ELF-1 (cell line): ENCODE results near the gene MPRIP.
"Not testable (repeated sequence)": the region's sequence is repeated elsewhere in the genome, so short reads cannot be mapped to it uniquely, and the experiment has no call there.

ENCODE experiments used
- DNase-seq: peaks from one replicate; pipeline ENCODE4 v3.0.0-alpha.2; 2016; ENCODE audit warnings: low read depth, low spot score

Gene MPRIP

DNA sequence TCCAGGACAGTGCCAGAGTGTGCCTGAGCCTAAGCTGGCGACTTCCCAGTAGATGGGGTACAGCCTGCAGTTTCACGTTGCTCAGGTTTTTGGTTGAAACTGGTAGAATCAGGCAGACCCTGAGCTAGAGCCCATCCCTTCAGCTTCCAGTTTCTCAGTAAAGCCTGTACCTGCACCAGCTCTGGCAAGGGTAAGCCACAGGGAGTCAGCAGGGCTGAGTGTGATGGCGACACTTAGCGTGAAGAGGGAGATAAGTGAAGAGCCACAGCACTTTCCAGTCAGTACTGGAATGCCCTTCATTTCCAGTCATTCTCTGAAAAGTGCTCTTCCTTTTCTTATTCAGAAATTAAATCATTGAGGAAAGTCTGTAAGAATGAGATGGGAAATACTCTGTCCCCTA is 141.5 kb downstream of the MPRIP start:
- DNase-seq: no peak

DNA sequence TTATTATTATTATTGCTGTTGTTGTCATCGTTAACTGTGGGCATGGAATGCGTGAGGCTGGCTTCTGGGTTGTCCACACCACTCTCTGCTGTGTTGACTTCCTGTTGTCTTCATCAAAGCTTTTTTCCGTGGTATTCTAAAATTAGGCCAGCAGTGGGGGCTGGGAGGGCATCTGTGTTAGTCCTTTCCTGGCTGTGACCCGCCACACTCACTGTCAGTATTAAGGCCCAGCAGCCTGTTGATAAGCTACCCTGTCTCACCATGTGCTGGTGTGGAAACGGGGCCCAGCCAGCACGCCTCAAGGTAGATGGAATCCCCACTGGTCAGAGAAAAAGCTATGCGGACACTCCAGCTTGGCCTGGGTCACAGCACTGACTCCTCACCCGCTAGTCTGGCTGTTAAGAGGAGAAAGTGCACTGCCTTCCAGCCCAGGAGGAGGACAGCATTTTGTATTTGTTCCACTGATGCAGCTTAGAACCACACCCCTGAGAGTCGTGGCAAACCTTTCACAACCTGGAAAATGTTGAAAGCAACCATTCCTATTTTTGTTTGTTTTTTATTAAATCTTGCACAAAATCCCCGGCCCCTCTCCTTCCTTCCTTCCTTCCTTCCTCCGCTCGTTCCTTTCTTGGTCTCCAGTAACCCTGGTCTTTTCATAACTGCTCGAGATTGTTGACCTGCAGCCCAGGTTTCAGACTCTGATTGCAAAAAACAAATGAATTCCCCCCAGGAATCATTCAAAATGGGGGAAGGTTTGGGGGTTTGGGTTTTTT is 142.9 kb downstream of the MPRIP start:
- not testable (repeated sequence) for DNase-seq

DNA sequence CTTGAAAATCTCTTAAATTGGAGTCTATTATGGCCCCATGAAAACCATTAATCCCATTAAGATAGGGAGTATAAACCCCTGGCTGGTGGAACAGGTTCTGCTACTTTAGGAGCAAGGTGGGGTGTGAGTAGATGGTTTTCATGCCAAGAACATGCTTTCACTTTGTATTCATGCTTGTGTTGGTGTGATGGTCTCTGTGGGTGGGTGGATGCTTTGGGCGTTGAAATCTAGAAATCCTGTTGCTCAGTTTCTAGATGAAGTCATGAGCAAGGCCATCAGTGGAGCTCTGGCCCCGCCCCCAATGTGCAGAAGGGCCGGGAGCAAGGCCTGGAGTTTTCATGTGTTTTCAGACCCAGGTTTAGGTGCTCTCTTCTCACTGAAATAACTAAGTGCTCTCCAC is 143.8 kb downstream of the MPRIP start:
- DNase-seq: no peak

DNA sequence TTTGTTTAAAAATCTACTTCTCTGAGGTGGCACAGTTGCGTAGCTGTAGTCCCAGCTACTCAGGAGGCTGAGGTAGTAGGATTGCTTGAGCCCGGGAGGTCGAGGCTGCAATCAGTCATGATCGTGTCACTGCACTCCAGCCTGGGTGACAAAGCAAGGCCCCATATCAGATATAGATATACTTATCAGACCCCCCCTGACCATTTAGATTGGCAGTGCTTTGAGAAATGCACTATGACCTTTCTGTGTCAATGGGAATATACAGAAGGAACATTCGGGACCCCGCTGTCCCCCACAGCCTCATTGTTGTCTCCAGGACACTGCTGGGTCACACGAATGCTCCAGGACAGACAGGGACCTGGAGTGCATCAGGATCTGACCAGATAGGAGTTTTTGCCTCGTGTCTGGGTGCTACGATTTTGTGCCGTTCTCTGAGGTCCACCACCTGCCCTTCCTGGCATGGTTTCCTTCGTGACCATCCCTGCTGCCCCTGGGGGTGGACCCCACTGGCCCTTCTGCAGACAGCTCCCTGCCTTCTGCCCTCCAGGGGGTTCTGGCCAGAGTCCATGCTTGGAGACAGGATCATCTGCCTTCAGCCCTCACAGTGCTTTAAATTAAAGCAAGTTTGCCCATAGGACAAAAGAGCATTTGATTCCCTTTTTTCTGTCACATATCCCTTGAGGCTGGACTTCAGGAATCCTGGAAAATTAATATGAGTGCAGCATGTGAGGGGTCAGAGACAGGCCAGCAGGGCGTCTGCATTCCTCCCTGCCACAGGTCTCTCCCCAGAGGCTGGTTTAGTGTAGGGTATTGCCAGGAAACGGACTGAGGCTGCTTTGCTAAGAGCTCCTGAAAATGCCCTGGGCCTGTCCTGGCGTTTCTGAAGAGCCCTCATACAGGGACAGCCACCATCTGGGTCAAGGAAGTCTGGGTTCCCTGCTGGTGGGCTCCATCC is 144.6 kb downstream of the MPRIP start:
- DNase-seq: no peak

DNA sequence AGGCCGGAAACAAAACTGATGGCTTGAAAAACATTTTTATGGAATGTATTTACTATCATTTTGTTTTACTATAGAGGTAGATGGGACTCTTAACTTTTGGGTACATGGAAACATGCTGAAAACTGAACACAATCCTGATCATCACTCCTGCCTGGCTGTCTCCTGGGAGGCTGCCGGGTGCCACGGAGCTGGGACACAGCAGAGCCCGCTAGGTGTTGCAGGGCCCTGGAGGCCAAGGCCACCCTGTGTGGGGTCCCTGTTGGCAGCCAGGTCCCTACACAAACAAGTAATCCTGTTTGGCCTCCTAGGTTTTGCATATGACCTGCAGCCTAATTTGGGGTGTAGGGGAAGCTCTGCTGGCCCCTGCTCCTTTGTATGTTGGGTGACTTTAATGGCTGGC is 146.3 kb downstream of the MPRIP start:
- no peak for DNase-seq

DNA sequence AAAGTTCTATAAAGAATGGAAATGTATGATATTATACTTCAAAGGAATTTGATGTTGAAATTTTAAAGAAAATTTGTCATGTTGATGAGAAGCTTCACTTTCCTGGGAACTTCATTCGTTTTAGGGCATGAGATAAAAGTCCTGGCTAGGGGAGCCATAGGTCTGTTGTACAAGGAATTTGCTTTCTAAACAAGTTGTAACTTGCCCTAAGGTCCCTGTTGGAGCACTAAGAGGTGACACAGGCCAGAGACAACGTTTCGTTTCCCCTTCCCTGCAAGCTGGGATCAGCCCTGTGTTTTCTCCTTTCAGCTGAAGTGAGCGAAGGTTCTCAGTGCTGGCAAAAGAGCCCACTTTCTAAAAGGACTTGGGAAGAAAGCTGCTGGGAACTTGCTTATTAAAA is 147.3 kb downstream of the MPRIP start:
- DNase-seq: peak; percentile 60

DNA sequence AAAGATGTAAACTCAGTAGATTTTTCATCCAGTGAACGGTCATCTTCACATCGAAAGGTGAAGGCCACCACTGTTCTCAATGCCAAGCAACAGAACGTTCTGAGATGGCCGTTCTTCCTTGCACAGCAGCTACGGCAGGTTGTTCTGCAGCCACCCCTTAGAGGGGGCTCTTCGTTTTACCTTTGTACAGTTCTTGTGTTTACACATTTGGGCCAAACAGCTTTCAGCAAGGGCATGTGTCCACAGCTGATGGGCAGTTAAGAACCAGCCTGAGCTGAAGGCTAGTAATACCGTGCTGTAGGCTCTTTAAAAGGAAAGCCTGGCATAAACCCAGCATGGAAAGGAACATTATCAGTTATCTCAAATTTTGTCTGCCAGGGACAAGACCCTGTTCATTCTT is 147.9 kb downstream of the MPRIP start:
- DNase-seq: no peak

DNA sequence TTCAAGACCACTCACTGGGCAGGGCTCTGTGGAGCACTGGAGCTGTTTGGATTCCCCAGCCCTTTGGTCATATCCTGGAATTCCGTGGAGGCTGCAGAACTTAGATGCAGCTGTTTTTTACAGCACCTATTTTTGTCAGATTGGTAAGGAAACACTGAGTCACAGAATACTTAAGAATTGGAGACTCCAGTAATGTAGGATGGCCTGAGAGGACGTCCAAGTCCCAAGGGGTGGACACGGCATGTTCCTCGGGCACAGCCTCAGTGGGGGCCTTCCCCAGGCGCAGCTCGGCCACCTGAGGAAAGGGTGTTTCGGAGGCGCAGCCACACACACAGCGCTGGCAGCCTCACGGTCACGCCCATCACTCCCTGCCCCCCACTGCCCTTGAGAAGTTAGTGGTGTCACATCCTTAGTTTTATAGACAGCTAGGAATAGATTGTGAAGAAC is 149.1 kb downstream of the MPRIP start:
- DNase-seq: peak; percentile 45

DNA sequence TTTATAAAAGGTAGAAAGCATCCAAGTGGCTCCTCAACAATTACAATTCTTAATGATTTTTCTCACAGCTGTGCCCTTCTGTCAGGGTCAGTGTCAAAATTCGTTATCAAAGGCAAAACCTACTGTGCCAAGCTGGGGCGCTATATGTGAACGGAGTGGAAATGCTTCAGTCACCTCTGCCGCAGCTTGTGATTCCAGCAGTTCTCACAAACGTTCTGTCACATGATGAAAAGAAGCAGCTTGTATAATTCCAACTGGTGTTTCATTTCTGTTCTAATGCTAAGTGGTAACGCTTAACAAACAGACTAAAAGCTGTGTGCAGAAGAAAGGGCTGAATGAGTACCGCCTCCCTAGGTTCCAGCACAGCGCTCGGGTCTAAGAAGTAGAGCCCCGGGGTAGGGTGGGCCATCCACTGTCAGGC is 149.7 kb downstream of the MPRIP start:
- DNase-seq: peak; percentile 46

DNA sequence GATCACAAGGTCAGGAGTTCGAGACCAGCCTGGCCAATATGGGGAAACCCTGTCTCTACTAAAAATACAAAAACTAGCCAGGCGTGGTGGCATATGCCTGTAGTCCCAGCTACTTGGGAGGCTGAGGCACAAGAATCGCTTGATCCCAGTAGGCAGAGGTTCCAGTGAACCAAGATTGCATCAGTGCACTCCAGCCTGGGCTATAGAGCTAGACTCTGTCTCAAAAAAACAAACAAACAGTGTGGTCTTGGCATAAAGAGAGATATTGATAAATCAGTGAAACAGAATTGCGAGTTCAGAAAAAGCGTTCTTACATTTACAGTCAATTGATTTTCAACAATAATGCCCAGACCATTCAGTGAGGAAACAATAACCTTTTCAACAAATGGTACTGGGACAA is 153.2 kb downstream of the MPRIP start:
- DNase-seq: not testable (repeated sequence)

DNA sequence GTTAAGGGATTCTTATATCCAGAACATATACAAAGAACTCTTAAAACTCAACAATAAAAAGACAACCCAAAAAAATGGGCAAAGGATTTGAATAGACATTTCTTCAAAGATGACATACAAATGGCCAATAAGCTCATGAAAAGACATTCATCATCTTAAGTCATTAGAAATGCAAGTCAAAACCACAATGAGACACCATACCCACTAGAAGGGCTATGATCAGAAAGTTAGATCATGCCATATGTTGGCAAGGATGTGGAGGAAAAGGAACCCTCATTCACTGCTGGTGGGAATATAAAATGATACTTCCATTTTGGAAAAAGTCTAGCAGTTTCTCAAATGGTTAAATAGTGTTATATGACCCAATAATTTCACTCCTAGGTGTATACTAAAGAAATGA is 154.5 kb downstream of the MPRIP start:
- no peak for DNase-seq

DNA sequence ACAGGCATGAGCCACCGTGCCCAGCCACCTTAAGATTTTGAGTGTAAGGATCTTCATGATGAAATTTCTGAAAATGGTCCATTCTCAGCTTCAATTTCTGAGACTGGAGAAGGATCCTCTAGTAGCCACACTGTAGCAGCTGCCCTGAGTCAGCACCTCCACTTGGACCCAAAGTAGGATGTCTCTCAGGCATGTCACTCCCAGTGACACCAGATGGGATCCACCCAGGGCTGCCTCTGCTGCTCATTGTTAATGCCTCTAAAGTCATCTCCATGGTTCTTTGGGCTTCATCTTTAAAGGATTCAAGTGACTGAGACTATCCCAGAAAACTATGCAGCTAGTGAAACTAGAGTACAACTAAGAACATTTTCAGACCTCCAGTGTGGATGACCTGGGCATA is 156.0 kb downstream of the MPRIP start:
- no peak for DNase-seq

DNA sequence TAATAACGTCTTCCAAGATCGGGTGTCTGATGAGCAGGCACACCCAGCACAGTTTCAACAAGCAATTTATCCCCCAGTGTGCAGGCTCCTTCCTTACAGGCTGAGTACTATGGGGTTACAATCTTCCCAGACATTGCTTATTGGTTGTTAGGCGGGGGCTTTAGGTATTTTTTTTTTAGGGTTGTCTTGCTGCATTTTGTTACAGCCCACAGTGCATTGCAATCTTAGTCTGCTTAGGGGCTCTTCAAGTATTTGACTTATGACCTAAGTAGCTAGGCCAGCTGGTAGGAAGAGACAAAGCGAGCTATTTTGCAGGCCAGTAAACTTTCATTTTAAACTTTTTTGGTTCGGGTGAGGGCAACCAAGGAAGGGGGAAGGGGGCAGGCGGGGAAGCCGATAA is 158.1 kb downstream of the MPRIP start:
- no peak for DNase-seq

DNA sequence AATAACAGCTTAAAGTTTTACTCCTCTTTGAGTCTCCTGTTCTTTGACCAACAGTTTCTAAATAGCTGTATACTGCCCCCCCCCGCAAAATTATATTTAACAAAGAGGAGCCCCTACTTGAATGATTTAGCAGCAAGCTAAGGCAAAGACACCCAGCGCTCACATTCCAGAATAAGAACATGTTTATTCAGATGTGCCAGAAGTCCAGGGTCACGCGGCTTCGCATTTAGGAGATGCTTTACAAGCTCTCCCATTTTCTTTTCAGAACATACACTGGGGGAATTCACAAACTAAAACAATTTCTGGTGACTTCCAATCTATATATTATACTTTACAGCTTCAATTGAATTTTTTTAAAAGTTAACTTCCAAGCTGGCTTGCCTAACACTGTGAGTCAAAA is 158.6 kb downstream of the MPRIP start:
- DNase-seq: no peak

DNA sequence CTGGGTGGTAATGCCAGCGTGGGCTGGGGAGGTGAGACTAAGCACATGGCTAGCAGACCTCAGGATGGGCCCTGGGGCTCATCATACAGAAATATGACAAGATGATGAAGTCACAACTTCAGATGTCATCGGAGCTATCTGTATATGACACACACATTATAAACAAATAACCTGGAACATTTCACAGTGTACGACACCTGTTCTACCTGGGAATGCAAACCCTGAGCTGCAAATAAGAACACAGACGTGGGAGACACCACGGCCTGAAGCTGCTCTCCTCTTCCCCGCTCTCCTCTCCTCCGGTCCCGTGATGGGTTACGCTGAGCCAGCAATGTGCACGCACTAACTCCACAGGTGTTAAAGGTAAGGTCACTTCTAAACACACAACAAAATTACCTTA is 159.0 kb downstream of the MPRIP start:
- DNase-seq: no peak

DNA sequence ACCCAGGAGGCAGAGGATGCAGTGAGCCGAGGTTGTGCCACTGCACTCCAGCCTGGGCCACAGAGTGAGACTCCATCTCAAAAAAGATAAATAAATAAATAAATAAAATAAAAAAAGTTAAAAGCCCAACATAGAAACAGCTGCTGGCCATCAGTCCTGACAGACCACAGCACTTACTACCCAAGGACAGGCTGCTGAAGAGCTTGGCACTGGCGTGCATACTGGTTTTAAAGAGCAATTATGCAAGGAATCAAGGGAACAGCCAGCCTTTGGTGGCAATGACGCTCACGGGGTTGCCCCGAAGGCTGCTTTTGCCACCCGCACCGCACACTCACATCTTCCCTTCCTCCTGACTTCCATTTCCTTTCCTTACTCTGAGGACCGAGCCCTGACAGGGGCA is 159.7 kb downstream of the MPRIP start:
- no peak for DNase-seq

DNA sequence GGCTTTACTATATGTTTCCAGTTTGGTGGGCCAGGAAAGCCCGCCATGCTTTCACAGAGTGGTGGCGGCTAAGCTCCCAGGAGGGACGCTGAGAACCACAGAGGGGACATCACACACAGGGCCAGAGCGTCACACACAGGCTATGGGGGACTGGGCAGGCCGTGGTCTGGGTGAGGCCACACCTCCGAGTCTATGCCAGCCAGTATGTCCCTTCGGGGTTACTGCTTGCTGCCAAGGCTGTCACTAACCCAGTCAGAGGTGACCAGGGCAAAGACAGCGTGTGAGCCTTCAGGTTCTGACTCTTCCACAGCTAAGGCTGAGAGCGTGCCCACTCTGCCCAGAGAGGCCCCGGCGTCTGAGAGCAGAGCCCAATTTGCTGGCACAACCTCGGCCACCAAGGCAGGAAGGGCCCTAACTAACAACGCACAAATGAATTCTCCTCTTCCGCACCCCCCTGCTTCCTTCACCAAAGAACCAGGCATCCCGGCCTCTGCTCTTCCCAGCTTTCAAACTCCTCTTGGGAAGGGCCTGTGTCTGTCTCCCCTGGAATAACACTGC is 161.0 kb downstream of the MPRIP start:
- no peak for DNase-seq

DNA sequence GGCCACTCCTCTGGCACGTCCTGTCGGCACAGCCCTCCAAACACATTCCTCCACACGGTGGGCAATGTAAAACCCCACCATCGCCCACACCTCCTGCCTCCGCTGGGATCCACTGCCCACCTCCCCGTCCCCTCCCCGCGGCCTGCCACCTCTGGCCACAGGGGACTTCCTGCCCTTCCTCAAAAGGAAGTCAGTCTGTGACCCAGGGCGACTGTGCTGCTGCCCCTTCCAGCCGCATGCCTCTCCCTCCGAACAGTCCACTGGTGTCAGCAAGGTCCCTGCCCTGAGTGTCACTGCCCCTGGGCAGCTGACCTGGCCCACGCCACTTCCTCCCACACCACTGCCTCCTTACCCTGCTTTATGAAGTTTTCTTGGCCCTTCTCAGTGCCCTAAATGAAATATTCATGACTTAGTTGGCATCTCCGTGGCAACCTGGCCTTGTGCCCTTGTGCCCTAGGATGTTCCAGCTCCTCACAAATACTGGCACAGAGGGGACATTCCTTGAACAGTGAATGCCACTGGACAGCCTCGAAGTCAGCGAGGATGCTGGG is 161.9 kb downstream of the MPRIP start:
- no peak for DNase-seq

DNA sequence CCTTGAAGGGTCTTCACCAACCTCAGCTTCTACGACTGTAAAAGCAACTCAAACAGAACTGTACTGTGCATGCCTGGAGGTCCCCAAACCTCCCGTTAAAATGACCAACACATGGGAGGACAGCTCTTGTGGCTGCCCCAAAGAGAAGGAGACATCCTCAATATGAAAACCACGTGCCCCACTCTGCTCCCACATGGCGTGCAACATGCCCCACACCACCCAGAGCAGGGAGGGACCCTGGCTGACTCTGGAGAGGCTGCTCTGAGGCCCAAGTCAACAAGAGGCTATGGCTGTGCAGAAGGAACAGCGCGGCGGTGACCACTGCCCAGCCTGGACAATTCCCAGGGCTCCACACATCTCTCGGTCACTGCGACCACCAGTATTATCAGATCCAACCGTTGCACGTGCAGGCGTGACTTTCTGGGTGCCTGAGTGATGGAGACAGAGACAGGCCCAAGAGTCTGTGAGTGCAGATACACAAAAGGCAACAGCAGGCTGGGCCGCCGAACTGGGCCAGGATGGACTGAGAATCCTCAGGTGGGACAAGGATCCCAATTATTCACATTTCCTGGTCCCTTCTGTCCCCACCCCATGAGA is 162.5 kb downstream of the MPRIP start:
- DNase-seq: no peak

DNA sequence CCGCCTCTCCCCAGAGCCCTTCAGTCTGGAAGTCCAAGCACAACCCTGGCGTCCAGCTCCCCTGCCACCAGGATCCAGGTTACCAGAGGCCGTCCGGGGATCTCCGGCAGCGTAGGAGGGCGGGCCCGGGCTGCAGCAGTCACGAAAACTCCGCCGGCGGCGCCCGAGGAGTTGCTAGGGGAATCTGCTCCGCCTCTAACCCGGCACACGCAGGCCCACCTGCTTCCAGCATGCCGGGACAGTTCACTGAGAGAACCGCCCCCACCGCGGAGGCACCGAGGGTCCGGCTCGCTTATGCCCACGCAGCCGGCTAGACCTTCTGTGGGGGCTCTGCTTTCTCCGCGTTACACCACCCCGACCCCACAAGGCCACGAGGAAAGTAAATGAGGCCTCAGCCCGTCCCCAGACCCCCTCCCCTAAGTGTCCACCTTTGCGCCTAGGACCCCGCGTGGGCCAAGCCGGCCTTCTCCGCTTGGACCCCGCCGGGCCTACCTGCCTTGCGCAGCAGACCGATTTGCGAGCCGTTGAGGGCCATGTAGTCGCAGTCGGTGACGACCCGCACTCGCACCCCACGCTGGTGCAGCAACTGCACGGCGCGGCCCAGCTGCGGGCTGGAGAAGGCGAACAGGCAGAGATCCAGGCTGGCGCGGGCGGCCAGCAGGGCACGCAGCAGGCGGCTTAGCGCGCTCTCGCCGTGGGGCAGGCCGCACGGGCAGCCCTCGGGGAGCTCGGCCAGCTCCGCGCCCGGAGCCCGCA is 163.3 kb downstream of the MPRIP start:
- peak; percentile 76 for DNase-seq
